NCI-H82 treated with DMSO at 0.1 percent for 48 hours (cell line): ENCODE data around the gene AKR1C1.
"Not testable (repeated sequence)": the region's sequence is repeated elsewhere in the genome, so short reads cannot be mapped to it uniquely, and the experiment has no call there.

Experiments
- DNase-seq: peaks from one replicate; lab custom pipeline; 2025; ENCODE audit not compliant: unreplicated experiment; lab: John Stamatoyannopoulos, UW

Gene AKR1C1

DNA sequence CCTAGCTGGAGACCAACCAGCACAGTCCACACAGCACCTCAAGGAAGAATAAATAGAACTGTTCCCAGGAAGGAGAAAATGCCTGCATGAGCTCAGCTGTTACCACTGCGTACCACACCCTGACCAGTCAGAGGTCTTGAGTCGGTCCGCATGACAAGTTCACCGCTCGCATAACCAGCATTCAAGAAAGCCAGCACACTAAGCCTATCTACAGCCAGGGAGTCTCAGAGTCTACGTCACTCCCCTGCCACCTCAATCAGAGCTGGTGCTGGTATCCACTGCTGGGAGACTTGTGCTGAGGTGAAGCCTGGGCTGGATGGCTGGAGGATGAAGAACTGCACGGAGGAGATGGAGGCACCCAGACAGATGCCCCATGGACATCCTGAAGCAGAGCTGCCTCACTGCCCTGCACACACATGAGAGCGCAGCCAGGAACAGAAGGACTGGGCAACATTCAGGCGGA lies 19.6 kb downstream of the AKR1C1 start:
- no peak for DNase-seq

DNA sequence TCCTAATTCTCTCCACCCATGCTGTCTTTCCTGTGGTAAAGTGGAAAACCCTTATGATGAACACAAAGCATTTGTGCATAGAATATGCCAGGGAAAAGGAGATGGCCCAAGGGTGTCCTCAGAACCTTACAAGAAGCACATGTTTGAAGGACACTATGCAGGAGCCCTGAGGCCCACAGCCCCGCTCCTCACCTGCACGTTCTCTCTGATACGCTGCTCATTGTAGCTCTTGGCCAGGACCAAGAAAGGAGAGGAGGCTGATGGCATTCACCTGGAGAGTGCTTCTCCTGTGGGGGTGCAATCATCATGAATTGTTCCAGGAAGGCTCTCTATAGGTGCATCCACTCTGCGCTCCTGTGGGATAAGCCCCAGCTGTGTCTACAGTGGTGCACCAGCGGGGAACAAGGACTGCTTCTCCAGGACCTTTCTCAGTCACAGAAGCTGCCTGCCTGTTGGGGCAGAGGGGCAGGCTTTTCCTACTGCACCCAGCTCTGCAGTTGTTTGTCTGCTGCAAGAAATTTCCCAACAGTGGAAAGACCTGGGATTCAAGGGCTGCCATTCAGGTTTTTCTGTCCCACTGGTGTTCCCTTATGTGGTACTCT lies 20.5 kb downstream of the AKR1C1 start:
- no peak for DNase-seq

DNA sequence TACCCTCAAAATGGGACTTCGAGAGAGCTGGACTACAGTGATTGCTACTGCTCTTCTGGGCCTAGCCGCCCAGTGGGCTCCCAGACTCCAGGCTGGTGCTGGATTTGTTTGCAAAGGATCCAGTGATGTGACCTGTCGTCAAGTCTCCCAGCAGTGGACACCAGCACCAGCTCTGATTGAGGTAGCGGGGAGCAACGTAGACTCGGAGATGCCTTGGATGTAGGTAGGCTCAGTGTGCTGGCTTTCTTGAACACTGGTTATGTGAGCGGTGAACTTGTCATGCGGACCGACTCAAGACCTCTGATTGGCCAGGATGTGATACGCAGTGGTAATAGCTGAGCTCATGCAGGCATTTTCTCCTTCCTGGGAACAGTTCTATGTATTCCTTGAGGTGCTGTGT lies 21.0 kb downstream of the AKR1C1 start:
- DNase-seq = no peak

DNA sequence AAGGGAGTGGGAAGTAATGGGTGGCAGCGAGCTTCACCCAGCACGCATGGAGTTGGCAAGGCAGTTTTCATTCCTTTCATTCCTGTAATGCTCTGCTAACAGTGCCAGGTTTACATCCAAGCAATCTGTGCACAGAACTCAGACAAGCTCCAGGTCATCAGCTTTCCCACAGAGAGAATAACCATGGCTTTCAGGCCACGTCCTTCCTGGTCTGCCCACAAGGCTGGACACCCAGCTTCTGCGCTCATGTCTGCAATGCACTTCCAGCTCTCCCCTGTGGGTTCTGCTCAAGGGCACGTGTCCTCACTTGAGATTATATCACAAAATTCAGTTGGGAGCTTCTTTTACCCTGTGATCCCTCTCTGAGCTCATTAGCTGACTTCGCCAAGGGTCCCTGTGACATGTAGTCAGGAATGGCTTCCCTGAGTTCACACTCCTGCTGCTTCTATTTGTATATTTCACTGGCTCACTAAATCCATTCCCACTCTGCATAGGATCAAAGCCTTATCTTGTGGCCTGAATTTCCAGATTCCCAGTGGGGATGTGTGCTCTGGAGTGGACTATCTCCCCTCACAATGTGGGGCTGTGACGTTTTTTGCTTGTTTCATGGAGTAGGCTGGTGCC lies 21.9 kb downstream of the AKR1C1 start:
- no peak for DNase-seq

DNA sequence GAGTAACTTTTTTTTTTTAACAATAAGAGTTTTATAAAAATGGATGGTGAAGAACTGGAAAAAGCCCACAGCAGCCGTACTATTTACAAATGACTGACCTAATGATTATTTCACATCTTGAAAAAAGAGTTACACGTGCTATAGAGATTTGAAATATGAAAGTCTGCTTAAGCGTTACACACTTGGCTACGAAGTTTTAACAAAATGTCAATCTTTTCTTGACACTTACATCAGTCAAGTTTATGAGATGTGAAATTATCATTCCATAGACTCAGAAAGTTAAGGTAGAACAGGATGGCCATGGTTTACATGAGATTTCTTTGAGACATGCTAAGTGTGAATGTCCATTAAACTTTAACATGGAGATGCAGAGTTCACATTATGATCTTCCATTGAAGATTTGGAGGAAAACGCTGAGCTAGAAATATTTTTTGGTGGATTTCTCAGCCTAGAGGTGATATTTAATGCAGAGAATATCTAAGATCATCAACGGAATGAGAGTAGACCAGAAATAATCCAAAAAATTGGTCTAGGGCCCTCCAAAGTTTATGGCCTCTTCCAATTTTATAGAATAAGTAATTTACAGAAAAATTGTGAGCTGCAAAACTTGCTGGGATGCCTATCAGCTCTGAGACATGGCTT lies 24.9 kb downstream of the AKR1C1 start:
- DNase-seq = not testable (repeated sequence)

DNA sequence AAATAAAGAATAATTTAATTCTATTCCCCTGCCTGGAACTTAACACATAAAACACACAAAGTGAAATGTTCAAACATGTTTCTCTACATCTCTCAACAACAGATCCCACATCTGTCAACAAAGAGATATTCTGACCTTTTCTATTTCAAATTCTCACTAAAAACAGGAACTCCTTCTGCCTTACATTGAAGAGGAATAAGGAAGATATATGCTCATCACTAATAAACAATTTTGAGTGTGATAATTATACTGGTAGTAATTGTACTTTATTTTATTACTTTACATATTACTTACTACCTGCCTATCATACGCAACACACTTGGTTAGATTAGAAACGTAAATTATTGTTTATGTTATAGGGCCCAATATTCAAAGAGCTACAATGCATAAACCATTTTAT lies 27.0 kb downstream of the AKR1C1 start:
- DNase-seq = no peak

DNA sequence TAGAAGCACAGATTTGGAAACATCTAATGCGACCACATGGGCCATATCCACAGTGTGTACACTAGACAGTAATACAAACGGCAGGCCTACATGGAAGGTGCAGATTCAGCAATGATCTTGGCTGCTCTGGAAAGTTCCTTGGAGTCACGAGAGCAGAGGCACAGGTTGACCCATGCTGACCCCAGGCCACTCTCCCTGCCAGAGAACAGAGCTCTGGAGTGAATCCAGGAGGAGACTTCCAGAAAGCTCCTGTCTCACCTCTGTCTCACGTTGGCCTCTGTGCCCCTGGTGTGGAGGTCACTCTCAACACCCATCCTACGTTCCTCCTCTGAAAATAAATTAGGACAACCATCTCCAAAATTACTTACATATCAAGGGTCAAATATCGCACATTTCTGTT lies 28.2 kb downstream of the AKR1C1 start:
- DNase-seq = not testable (repeated sequence)

DNA sequence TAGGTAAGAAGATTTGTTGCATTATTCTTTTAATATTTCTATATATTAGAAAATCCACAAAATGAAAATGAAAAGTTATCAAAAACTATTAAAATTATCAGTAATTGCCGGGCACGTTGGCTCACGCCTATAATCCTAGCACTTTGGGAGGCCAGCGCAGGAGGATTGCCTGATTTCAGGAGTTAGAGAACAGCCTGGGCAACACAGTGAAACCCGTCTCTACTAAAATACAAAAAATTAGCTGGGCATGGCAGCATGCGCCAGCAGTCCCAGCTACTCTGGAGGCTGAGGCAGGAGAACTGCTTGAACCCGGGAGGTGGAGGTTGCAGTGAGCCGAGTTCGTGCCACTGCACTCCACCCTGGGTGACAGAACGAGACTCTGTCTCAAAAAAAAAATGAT lies 29.3 kb downstream of the AKR1C1 start:
- DNase-seq = not testable (repeated sequence)

DNA sequence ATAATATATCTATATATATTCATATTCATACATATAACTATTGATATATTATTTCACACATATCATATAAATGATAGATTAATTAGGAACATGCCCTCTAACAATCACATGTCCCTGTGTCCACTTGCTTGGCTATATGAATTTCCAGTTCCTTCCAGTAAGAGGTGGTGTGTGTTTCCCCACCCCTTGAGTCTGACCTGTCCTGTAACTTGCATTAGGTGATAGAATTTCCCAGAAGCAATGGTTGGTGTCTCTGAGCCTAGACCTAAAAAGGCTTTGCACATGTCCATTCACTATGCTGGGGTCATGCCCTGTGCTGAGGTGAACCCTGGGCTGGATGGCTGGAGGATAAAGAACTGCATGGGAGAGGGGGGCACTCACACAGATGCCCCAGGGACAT lies 31.0 kb downstream of the AKR1C1 start:
- DNase-seq = not testable (repeated sequence)

DNA sequence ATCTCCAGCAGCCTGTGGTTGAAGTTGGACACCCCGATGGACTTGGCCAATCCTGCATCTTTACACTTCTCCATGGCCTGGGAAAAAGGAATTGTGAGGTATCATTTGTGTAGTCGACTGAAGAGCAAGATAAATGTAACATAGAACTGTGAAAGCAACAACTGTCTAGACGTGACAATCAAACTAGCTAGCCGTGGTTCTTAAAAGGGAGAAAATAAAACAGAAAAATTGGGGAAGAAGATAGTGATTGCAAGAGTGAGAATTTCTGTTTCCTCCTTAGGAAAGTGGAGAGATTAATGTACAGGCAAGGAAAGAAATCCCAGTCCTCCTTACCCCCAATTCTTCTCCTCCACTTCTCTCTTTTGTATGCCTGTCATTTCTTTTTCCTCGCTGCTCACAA lies 35.5 kb downstream of the AKR1C1 start:
- no peak for DNase-seq

DNA sequence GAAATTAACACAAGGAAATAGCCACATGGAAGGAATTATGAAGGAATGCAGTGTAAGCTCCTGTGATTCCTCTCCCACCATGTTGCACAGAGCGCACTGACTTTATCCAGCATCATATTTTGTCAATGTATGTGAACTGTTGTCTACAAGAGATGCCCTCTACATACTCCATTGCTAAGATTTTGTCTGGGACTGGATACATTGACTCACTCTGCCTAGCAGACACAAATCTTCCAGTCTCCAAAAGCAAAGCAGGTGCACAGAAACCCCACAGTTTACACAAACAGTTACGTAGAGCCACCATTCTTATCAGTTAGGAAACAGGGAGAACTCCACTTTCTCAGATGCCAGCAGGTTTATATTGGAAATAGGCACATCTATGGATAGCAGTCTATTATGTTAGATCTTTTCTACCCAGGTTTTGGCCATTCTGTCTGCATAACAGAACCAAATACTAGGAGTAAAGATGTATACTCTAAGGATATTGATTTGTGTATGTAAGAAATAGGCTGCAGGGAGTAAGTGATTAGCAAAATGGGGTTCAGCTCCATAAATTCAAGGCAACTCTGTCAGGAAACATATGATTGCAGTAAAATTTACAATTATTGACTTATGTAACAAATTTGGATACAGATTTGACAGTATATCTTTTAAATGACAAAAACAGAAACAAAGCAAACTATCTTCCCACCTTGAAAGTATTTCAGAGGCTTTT lies 39.0 kb downstream of the AKR1C1 start:
- DNase-seq = no peak

DNA sequence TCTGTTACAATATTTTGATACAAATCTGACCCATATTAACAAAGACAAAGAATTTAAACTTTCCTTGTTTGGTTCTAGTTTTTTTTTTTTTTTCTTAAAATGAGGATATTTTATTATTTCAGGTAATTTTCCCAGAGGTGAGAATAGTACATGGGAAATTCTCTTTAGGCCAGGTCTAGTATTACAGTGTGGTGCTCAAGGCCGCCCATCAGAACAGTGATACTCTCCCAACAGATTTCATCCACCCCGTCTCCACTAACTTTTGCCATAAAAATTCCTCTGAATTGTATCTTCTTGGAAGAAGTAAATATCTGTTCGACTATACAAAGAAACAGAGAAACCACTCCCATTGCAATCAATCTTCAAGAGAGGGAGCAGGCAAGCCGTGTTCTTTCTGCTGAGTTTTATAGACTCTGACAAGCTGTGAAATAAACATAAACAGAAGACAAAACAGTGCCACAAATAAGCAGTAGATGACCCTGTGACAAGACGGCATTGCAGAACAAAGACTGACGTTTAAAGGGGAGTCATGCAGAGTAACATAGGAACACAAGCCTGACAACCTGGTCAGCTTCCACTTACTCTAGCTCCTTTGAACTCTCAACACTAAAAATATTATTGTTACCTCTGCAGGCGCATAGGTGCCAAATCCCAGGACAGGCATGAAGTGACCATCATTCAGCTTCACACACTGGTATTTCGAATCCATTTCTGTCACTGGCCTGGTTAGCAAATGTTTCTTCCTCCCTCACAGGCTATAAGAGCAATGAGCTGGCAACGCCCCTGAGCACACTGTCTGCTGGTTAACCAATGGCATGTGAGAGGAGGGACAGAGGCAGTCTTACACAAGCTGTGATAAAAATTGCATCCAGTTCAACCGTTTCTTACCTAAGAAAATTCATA lies 40.2 kb downstream of the AKR1C1 start, which contains the start of gene AKR1C2:
TSS of gene AKR1C2 (minus strand) at position 731 of the 903 bp plus-strand sequence. CDS start at position 709, 22 bp downstream.
- not testable (repeated sequence) for DNase-seq

DNA sequence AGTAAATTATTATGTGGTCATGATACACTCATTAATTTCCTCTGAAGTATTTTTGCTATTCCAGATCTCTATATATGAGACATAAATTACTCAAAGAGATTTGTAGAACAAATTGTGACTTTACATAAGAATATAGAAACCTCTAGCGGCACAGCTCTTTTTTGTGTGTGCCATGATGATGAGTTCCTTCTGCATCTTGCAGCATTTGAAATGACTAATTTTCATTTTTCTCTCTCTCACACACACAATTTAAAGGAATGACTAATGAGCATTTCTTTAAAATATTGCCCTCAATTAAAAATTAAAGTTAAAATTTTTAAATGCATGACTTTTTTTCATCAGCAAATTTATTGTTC lies 40.8 kb downstream of the AKR1C1 start:
- DNase-seq = not testable (repeated sequence)

DNA sequence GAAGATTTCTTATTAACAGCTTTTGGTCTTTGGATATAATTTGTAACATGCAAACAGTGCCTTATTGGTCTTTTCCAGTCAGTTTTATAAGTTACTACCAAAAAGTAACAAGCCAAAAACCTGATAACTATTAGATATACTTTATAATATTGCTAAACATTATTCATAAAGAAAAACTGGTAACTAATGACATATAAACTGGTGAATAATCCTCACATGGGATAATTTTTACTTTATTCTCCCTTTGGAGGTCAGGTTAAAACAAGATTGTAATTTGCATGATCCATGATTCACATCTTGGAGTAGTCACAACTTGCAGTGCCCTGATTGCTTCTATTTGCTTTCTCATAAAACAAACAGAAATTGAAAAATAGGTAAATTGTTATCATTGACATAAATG lies 41.3 kb downstream of the AKR1C1 start:
- DNase-seq = not testable (repeated sequence)

DNA sequence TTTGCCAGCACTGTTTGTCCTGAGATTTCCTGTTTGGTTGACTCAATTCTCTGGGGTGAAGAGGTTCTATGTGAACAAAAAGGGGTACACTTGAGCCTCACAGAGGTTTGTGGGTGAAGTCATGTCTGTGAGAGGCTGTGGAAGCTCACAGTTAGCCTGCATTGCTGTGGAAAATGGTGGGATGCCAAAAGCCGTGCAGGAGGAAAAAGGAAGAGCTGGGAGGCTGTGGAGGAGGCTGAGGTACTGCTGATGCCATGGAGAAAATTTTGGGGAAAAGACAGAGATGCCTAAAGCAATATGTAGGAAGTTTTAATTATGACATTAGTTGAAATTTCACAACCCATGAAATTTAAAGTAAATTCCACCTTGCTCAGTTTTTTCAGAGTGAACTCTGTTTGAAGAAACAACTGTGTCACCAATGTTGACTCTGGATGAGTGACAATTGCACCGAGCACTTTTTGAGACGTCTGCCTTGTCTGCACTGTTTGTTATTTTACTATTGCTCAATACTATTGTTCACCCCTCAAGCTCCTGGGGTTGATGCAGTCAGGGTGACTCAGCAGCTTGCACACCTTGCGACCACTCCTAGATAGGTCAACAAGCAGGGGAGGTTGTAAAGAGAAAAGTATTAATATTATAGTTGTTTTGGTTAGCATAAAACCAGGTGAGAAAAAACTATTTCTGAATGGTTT lies 45.8 kb downstream of the AKR1C1 start:
- not testable (repeated sequence) for DNase-seq

DNA sequence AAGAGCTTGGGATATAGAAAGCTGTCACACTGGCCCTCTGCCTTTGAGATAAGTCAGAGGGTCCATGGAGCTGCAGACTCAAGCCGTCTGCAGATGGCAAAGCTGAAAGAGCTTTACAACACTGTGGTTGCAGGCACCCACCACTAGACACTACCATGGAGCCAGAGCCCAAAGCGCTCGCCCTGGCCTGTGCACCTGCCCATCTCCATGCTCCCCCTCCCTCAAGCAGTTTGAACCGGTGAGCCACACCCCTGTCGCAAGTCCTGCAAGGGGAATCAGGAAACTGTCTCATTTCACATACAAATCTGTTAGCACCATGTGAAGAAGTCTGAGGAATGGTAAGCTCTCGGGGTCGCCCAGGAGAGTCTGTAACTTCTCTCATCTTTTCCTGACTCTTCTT lies 46.8 kb downstream of the AKR1C1 start:
- not testable (repeated sequence) for DNase-seq

DNA sequence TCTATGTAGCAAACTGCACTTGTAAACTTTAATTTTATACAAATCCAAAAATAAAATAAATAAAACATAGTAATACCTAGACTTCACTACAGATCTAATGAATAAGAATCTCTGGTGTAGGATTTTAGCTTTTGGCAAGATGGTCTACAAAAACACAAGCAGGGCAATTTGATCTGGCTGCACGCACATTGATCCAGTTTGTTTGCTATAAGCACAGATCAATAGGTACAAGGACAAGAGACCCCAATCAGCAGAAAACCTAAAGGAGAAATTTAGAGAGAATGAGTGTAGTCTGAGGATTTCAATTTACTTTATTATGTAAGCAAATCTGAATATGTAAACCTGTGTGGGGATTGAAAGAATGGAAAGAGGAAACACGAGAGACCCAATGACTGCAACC lies 48.2 kb downstream of the AKR1C1 start:
- DNase-seq = not testable (repeated sequence)

DNA sequence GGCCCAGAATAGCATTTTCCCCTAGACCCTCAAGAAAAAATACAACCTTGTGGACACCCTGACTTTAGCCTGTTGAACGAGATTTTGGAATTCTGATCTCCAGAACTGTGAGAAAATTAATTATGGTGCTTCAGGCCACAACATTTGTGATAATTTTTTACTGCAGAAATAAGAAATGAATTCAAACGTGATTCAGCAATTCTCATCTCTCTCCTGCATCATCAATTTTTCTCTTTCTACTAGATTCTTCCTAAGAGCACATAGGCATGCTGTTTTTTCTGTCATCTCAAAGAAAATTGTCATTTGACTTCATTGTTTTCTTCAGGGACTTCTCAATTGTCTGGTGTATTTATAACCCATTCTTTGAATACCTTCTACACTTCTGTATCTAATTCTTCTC lies 49.4 kb downstream of the AKR1C1 start:
- no peak for DNase-seq

DNA sequence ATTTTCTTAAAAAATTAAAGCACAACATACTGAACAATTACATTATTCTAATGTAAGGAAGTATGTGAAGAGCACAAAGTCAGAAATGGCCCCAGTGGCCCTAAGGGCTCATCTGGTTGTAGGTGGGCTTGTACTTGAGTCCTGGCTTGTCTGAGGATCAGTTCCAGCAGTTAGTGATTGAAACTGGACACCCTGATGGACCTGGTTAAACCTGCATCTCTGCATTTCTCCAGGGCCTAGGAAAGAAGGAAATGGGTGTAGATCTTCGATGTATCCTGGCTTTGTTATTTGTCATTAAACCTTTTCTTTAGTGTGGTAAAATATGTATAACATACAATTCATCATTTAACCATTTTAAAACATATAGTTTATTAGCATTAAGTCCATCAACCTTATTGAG lies 50.2 kb downstream of the AKR1C1 start:
- DNase-seq = no peak
